Measurements from ENCODE around the gene RRAGD.

RRAGD gene

GRCh38 chr6:89386917-89387491, 25.1 kb downstream of the RRAGD start:
- no peak for TF ChIP-seq CTCF (IDR thresholded peaks at IDR 0.05)

- TF ChIP-seq CTCF (IDR thresholded peaks at IDR 0.05) = no peak
Measured at GRCh38 chr6:89385846-89386245, 26.2 kb downstream of the RRAGD start.

- no peak for TF ChIP-seq CTCF (IDR thresholded peaks at IDR 0.05)
Measured at GRCh38 chr6:89385156-89385667, 26.9 kb downstream of the RRAGD start.

GRCh38 chr6:89381031-89381430, 31.0 kb downstream of the RRAGD start:
- no peak for TF ChIP-seq CTCF (IDR thresholded peaks at IDR 0.05)

- no peak for TF ChIP-seq CTCF (IDR thresholded peaks at IDR 0.05)
Measured at GRCh38 chr6:89379281-89379680, 32.8 kb downstream of the RRAGD start.

- no peak for TF ChIP-seq CTCF (IDR thresholded peaks at IDR 0.05)
Measured at GRCh38 chr6:89378628-89379027, 33.4 kb downstream of the RRAGD start.

GRCh38 chr6:89375427-89376267, 36.4 kb downstream of the RRAGD start:
- peak; percentile 23; the same call in 1 of the 2 replicates for TF ChIP-seq CTCF (IDR thresholded peaks at IDR 0.05)

Measured in LNCAP (cell line).